LNCAP (cell line): ENCODE measurements around the gene C10orf71.

Experiments
- CTCF ChIP-seq: fragments of 450-650 bp; IDR thresholded peaks from 2 replicates; pipeline ENCODE4 v1.5.1; 2017; ENCODE audit warnings: mild to moderate bottlenecking

Gene C10orf71

GRCh38 chr10:49319206-49319605 lies 20.2 kb downstream of the C10orf71 start:
- TF ChIP-seq CTCF = no peak

- no peak for TF ChIP-seq CTCF
Observed at GRCh38 chr10:49320191-49320590, 21.2 kb downstream of the C10orf71 start.

GRCh38 chr10:49321021-49321420 lies 22.1 kb downstream of the C10orf71 start:
- TF ChIP-seq CTCF = no peak

- TF ChIP-seq CTCF = no peak
Observed at GRCh38 chr10:49322371-49323170, 23.6 kb downstream of the C10orf71 start.

GRCh38 chr10:49323171-49323895 lies 24.4 kb downstream of the C10orf71 start:
- TF ChIP-seq CTCF = no peak

GRCh38 chr10:49323896-49324270 lies 24.9 kb downstream of the C10orf71 start:
- no peak for TF ChIP-seq CTCF

- TF ChIP-seq CTCF = peak; percentile 34; the same call in 1 of the 2 replicates
Observed at GRCh38 chr10:49324711-49325110, 25.7 kb downstream of the C10orf71 start.
